Neural cell (in vitro differentiated cells): Measurements from ENCODE around the gene SULT1A1.

Experiments
- EP300 ChIP-seq: fragments of 450-650 bp; conservative IDR thresholded peaks from 2 replicates; pipeline ENCODE4 v1.6.1; 2014; ENCODE audit warnings: antibody characterized with exemption, mild to moderate bottlenecking, moderate library complexity; ENCODE audit not compliant: poor library complexity, severe bottlenecking
- EZH2 ChIP-seq: fragments of 200-600, 300-800 bp; shearing (Covaris generic), sonication (generic); IDR thresholded peaks from 2 replicates; pipeline ENCODE4 v1.6.1; 2014; ENCODE audit warnings: antibody characterized with exemption, low read length, borderline replicate concordance, mild to moderate bottlenecking; ENCODE audit not compliant: insufficient read depth, poor library complexity, severe bottlenecking
- POLR2AphosphoS5 ChIP-seq: IDR thresholded peaks from 2 replicates; pipeline ENCODE4 v1.6.1; 2012
- RAD21 ChIP-seq: fragments of 450-650 bp; conservative IDR thresholded peaks from 2 replicates; pipeline ENCODE4 v1.6.1; 2014; ENCODE audit warnings: antibody characterized with exemption, mild to moderate bottlenecking, moderate library complexity
- SMC3 ChIP-seq: fragments of 450-650 bp; conservative IDR thresholded peaks from 2 replicates; pipeline ENCODE4 v1.6.1; 2014; ENCODE audit warnings: antibody characterized with exemption, mild to moderate bottlenecking, moderate library complexity; ENCODE audit not compliant: poor library complexity
- TAF1 ChIP-seq: IDR thresholded peaks from 2 replicates; pipeline ENCODE4 v1.6.1; 2012; ENCODE audit warnings: low read depth
- TF ChIP-seq, protein P1 (sequence below): fragments of 450-650 bp; IDR thresholded peaks from 2 replicates; pipeline ENCODE4 v1.5.1; 2014; ENCODE audit warnings: antibody characterized with exemption, mild to moderate bottlenecking, moderate library complexity; ENCODE audit not compliant: poor library complexity, severe bottlenecking
- TF ChIP-seq, protein P2 (sequence below): IDR thresholded peaks from 2 replicates; pipeline ENCODE4 v1.6.1; 2012; ENCODE audit warnings: borderline replicate concordance

DNA sequence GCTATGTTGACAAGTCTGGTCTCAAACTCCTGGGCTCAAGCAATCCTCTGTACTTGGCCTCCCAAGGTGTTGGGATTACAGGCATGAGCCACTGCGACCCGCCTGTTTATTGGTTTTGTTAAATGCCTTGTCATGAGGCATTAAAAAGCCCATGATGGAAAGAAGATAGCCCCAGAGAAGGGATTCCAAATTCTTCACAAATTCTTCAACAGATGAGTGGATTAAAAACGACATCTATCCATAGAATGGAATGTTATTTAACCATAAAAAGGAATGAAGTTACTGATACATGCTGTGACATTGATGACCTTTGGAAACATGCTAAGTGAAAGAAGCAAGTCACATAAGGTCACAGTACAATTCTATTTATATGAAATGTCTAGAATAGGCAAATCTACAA lies 51.4 kb downstream of the SULT1A1 start:
- TF ChIP-seq, protein P1, sequence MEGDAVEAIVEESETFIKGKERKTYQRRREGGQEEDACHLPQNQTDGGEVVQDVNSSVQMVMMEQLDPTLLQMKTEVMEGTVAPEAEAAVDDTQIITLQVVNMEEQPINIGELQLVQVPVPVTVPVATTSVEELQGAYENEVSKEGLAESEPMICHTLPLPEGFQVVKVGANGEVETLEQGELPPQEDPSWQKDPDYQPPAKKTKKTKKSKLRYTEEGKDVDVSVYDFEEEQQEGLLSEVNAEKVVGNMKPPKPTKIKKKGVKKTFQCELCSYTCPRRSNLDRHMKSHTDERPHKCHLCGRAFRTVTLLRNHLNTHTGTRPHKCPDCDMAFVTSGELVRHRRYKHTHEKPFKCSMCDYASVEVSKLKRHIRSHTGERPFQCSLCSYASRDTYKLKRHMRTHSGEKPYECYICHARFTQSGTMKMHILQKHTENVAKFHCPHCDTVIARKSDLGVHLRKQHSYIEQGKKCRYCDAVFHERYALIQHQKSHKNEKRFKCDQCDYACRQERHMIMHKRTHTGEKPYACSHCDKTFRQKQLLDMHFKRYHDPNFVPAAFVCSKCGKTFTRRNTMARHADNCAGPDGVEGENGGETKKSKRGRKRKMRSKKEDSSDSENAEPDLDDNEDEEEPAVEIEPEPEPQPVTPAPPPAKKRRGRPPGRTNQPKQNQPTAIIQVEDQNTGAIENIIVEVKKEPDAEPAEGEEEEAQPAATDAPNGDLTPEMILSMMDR = no peak
- TF ChIP-seq TAF1 = no peak
- TF ChIP-seq RAD21 = no peak
- no peak for TF ChIP-seq EZH2
- no peak for TF ChIP-seq EP300
- no peak for TF ChIP-seq POLR2AphosphoS5
- TF ChIP-seq, protein P2, sequence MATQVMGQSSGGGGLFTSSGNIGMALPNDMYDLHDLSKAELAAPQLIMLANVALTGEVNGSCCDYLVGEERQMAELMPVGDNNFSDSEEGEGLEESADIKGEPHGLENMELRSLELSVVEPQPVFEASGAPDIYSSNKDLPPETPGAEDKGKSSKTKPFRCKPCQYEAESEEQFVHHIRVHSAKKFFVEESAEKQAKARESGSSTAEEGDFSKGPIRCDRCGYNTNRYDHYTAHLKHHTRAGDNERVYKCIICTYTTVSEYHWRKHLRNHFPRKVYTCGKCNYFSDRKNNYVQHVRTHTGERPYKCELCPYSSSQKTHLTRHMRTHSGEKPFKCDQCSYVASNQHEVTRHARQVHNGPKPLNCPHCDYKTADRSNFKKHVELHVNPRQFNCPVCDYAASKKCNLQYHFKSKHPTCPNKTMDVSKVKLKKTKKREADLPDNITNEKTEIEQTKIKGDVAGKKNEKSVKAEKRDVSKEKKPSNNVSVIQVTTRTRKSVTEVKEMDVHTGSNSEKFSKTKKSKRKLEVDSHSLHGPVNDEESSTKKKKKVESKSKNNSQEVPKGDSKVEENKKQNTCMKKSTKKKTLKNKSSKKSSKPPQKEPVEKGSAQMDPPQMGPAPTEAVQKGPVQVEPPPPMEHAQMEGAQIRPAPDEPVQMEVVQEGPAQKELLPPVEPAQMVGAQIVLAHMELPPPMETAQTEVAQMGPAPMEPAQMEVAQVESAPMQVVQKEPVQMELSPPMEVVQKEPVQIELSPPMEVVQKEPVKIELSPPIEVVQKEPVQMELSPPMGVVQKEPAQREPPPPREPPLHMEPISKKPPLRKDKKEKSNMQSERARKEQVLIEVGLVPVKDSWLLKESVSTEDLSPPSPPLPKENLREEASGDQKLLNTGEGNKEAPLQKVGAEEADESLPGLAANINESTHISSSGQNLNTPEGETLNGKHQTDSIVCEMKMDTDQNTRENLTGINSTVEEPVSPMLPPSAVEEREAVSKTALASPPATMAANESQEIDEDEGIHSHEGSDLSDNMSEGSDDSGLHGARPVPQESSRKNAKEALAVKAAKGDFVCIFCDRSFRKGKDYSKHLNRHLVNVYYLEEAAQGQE = no peak
- TF ChIP-seq SMC3 = no peak
